A549 treated with AZD2906 at 1 μM for 4 hours (cell line): ENCODE data around the gene MRGPRG. TPM values are rescaled to one million over a fixed set of nuclear protein-coding genes. Genes with fewer than 3 reads are reported as not detected.

Source experiments
- total RNA-seq: library from RNA; stranded (reverse); fragments of 200-300 nt; extraction: Qiagen RNA extraction; gene quantifications from 5 replicates; pipeline ENCODE4 v1.2.3, GENCODE V29; 2022

The MRGPRG gene
- not detected in 5 replicates for total RNA-seq

GRCh38 chr11:3218483-3219280, at the start of gene MRGPRG:
Gene MRGPRG (minus strand): TSS chr11:3218813. CDS start chr11:3218813, 0 bp downstream.

GRCh38 chr11:3231851-3232744, 13.5 kb upstream of the MRGPRG start, which contains the start of gene MRGPRE:
Gene MRGPRE (minus strand): TSS chr11:3232417. CDS start chr11:3228799, 3,618 bp downstream.

Other genes with a start within 250 kb of the MRGPRG start
- gene NAP1L4, start 226.5 kb downstream of the MRGPRG start, total RNA-seq: 110 to 129 TPM (median 116 TPM) in 5 replicates
- 61.1 to 76.4 TPM (median 62.0 TPM) in 5 replicates for gene CARS1, start 161.4 kb downstream of the MRGPRG start, total RNA-seq
- 7.5 to 10.5 TPM (median 9.2 TPM) in 5 replicates for gene OSBPL5, start 53.5 kb downstream of the MRGPRG start, total RNA-seq
- gene MRGPRE, start 13.6 kb upstream of the MRGPRG start, total RNA-seq: 0.07 to 0.28 TPM (median 0.08 TPM) in 5 replicates
- gene ZNF195, start 160.3 kb upstream of the MRGPRG start, total RNA-seq: 16.6 to 20.4 TPM (median 17.2 TPM) in 5 replicates